Measurements from ENCODE around the gene INHBC.

INHBC gene

GRCh38 chr12:57455374-57456144 is 21.0 kb downstream of the INHBC start:
- H3K9ac ChIP-seq (ENCODE audit: low read length): peak overlapping the region; percentile 46
- H3K9me3 ChIP-seq (ENCODE audit: insufficient read depth, low read length): no peaks in the 10 kb centered on the region
- TF ChIP-seq EZH2phosphoT487 (IDR thresholded peaks at IDR 0.05; ENCODE audit: low read depth) (no peak), CTCF (IDR thresholded peaks at IDR 0.05; ENCODE audit: low read depth, low read length) (no peak)
- no peaks in the 10 kb centered on the region for H3K36me3 ChIP-seq (replicated peaks; ENCODE audit: low read depth, low read length)
- H3K4me3 ChIP-seq (ENCODE audit: low read length): peak overlapping the region; percentile 75
- H3K27me3 ChIP-seq (ENCODE audit: low read depth, low read length): no peaks in the 10 kb centered on the region
- H4K20me1 ChIP-seq (ENCODE audit: insufficient read depth, low read length): no peaks in the 10 kb centered on the region
- H3K4me1 ChIP-seq (ENCODE audit: low read length): peaks cover 38% of the 10 kb centered on the region
- H3K27ac ChIP-seq (ENCODE audit: low read length): no peak overlapping the region
- peak overlapping the region; percentile 94 for H3K4me2 ChIP-seq (ENCODE audit: low read length)
- peak overlapping the region; percentile 77 for H2AFZ ChIP-seq (ENCODE audit: low read depth, low read length)
- H3K79me2 ChIP-seq (ENCODE audit: low read length): no peaks in the 10 kb centered on the region

GRCh38 chr12:57456145-57456700 is 21.6 kb downstream of the INHBC start:
- peak overlapping the region; percentile 94 for H3K4me2 ChIP-seq (ENCODE audit: low read length)
- H3K79me2 ChIP-seq (ENCODE audit: low read length): no peaks in the 10 kb centered on the region
- no peak for TF ChIP-seq EZH2phosphoT487 (IDR thresholded peaks at IDR 0.05; ENCODE audit: low read depth)
- TF ChIP-seq CTCF (IDR thresholded peaks at IDR 0.05; ENCODE audit: low read depth, low read length): peak; percentile 87
- H3K4me3 ChIP-seq (ENCODE audit: low read length): peak overlapping the region; percentile 75
- H2AFZ ChIP-seq (ENCODE audit: low read depth, low read length): peak overlapping the region; percentile 77
- no peaks in the 10 kb centered on the region for H3K36me3 ChIP-seq (replicated peaks; ENCODE audit: low read depth, low read length)
- H3K4me1 ChIP-seq (ENCODE audit: low read length): peaks cover 45% of the 10 kb centered on the region
- no peak overlapping the region for H3K27ac ChIP-seq (ENCODE audit: low read length)
- no peaks in the 10 kb centered on the region for H3K9me3 ChIP-seq (ENCODE audit: insufficient read depth, low read length)
- peaks cover 5% of the 10 kb centered on the region for H3K27me3 ChIP-seq (ENCODE audit: low read depth, low read length)
- no peaks in the 10 kb centered on the region for H4K20me1 ChIP-seq (ENCODE audit: insufficient read depth, low read length)
- H3K9ac ChIP-seq (ENCODE audit: low read length): peak overlapping the region; percentile 46

- no peaks in the 10 kb centered on the region for H3K36me3 ChIP-seq (replicated peaks; ENCODE audit: low read depth, low read length)
- H3K4me3 ChIP-seq (ENCODE audit: low read length): no peak overlapping the region
- no peak overlapping the region for H3K9ac ChIP-seq (ENCODE audit: low read length)
- H3K27me3 ChIP-seq (ENCODE audit: low read depth, low read length): peaks cover 5% of the 10 kb centered on the region
- TF ChIP-seq CTCF (IDR thresholded peaks at IDR 0.05; ENCODE audit: low read depth, low read length) (no peak), EZH2phosphoT487 (IDR thresholded peaks at IDR 0.05; ENCODE audit: low read depth) (no peak)
- H3K4me1 ChIP-seq (ENCODE audit: low read length): peaks cover 46% of the 10 kb centered on the region
- H3K9me3 ChIP-seq (ENCODE audit: insufficient read depth, low read length): no peaks in the 10 kb centered on the region
- no peak overlapping the region for H3K4me2 ChIP-seq (ENCODE audit: low read length)
- no peak overlapping the region for H2AFZ ChIP-seq (ENCODE audit: low read depth, low read length)
- H3K79me2 ChIP-seq (ENCODE audit: low read length): no peaks in the 10 kb centered on the region
- no peaks in the 10 kb centered on the region for H4K20me1 ChIP-seq (ENCODE audit: insufficient read depth, low read length)
- H3K27ac ChIP-seq (ENCODE audit: low read length): no peak overlapping the region
Measured at GRCh38 chr12:57456737-57457490, 22.3 kb downstream of the INHBC start.

- Histone ChIP-seq H3K79me2 (ENCODE audit: low read length) (no peaks in the 10 kb centered on the region), H2AFZ (ENCODE audit: low read depth, low read length) (peak overlapping the region; percentile 70), H3K4me3 (ENCODE audit: low read length) (peak overlapping the region; percentile 78), H3K36me3 (replicated peaks; ENCODE audit: low read depth, low read length) (no peaks in the 10 kb centered on the region), H3K27me3 (ENCODE audit: low read depth, low read length) (peaks cover 5% of the 10 kb centered on the region), H3K9me3 (ENCODE audit: insufficient read depth, low read length) (no peaks in the 10 kb centered on the region), H3K4me2 (ENCODE audit: low read length) (peak overlapping the region; percentile 79), H4K20me1 (ENCODE audit: insufficient read depth, low read length) (no peaks in the 10 kb centered on the region), H3K4me1 (ENCODE audit: low read length) (peaks cover 47% of the 10 kb centered on the region), H3K27ac (ENCODE audit: low read length) (peak overlapping the region; percentile 81), H3K9ac (ENCODE audit: low read length) (peak overlapping the region; percentile 91)
- TF ChIP-seq CTCF (IDR thresholded peaks at IDR 0.05; ENCODE audit: low read depth, low read length) (no peak), EZH2phosphoT487 (IDR thresholded peaks at IDR 0.05; ENCODE audit: low read depth) (no peak)
Measured at GRCh38 chr12:57458665-57459054, 24.1 kb downstream of the INHBC start.
